Endothelial cell of umbilical vein (primary cell): ENCODE data around the gene ELOVL2. TPM values are rescaled to one million over a fixed set of nuclear protein-coding genes. Genes with fewer than 3 reads are reported as not detected.

Source experiments
- BruUV-seq: library from RNA; stranded (reverse); fragments of 400-500 nt; replicated peaks from 2 replicates; lab custom pipeline; 2021; lab: Mats Ljungman, UMichigan
- CTCF ChIA-PET: fragments of 300-600, 350-600 bp; sonication (Branson Sonifier 250); formaldehyde crosslinking; loops from one replicate; lab custom pipeline; 2021; ENCODE audit warnings: antibody characterized with exemption, inconsistent platforms; lab: Charles Lee
- POLR2A ChIA-PET: fragments of 300-600, 350-600 bp; sonication (Branson Sonifier 250); formaldehyde crosslinking; loops from one replicate; lab custom pipeline; 2021; ENCODE audit warnings: antibody characterized with exemption, inconsistent platforms; lab: Charles Lee
- DNase-seq: peaks from one replicate; pipeline ENCODE4 v3.0.0-alpha.2; 2011; ENCODE audit warnings: low read depth, low spot score
- FAIRE-seq: peaks from 2 replicates; lab custom pipeline; 2011; peaks lifted over from hg19 to GRCh38; lab: Jason Lieb, UNC
- H2AFZ ChIP-seq: 2 replicates; pipeline ENCODE4 v1.6.0; 2012; ENCODE audit warnings: low read depth, low read length, control low read depth, inconsistent platforms
- H3K27ac ChIP-seq: 2 replicates; pipeline ENCODE4 v1.5.1; 2011; ENCODE audit warnings: low read depth, mild to moderate bottlenecking, control low read depth, low read length, moderate library complexity; ENCODE audit not compliant: insufficient read depth
- H3K27me3 ChIP-seq, 2 experiments: 2 replicates each; pipeline versions ENCODE4 v1.6.0 to v1.6.1; 2011; ENCODE audit warnings: low read length in 2 of 2, mixed read lengths in 1 of 2; ENCODE audit not compliant: control insufficient read depth in 2 of 2, insufficient read depth in 2 of 2
- H3K36me3 ChIP-seq, 2 experiments: 2 replicates in 1 of 2; 3 replicates in 1 of 2; pipeline ENCODE4 v1.5.1; 2011; ENCODE audit warnings: low read length in 2 of 2, mild to moderate bottlenecking in 1 of 2, moderate library complexity in 1 of 2; ENCODE audit not compliant: control insufficient read depth in 2 of 2, insufficient read depth in 2 of 2; ENCODE audit errors: extremely low read depth in 1 of 2
- H3K4me1 ChIP-seq: 3 replicates; pipeline ENCODE4 v1.5.1; 2011; ENCODE audit warnings: mild to moderate bottlenecking, low read length; ENCODE audit not compliant: control insufficient read depth, insufficient read depth; ENCODE audit errors: extremely low read depth
- H3K4me2 ChIP-seq: 2 replicates; pipeline ENCODE4 v1.6.1; 2011; ENCODE audit warnings: low read length, control low read depth, mixed read lengths; ENCODE audit not compliant: insufficient read depth
- H3K4me3 ChIP-seq, 3 experiments: fragments of 200-600 bp in 1 of 3; sonication (generic), shearing (Covaris generic) in 1 of 3; replicated peaks in 1 of 3; 2 replicates each; pipeline ENCODE4 v1.5.1; 2011 to 2016; ENCODE audit warnings: control low read depth in 3 of 3, low read length in 3 of 3, mild to moderate bottlenecking in 2 of 3, inconsistent platforms in 1 of 3, low read depth in 1 of 3, moderate library complexity in 1 of 3; ENCODE audit not compliant: insufficient read depth in 1 of 3
- H3K79me2 ChIP-seq: 2 replicates; pipeline ENCODE4 v1.6.0; 2012; ENCODE audit warnings: low read length, inconsistent platforms; ENCODE audit not compliant: control insufficient read depth, insufficient read depth
- H3K9ac ChIP-seq: replicated peaks from 2 replicates; pipeline ENCODE3; 2011; ENCODE audit warnings: low read length, control low read depth; ENCODE audit not compliant: insufficient read depth; ENCODE audit errors: extremely low read depth
- H3K9me1 ChIP-seq: replicated peaks from 3 replicates; pipeline ENCODE4 v1.6.0; 2011; ENCODE audit warnings: mild to moderate bottlenecking, low read length; ENCODE audit not compliant: control insufficient read depth, insufficient read depth; ENCODE audit errors: extremely low read depth
- H3K9me3 ChIP-seq: replicated peaks from 2 replicates; pipeline ENCODE4 v1.5.1; 2012; ENCODE audit warnings: low read length, inconsistent platforms; ENCODE audit not compliant: control insufficient read depth, insufficient read depth
- H4K20me1 ChIP-seq: replicated peaks from 2 replicates; pipeline ENCODE3; 2011; ENCODE audit warnings: mild to moderate bottlenecking, low read length; ENCODE audit not compliant: control insufficient read depth, insufficient read depth; ENCODE audit errors: extremely low read depth
- CTCF ChIP-seq, 2 donors: IDR thresholded peaks; 1 replicate in 1 of 2; 2 replicates in 1 of 2; pipeline ENCODE4 v1.5.1; 2011; ENCODE audit warnings: low read length in 2 of 2, mild to moderate bottlenecking in 2 of 2, moderate library complexity in 2 of 2, control low read depth in 1 of 2, inconsistent platforms in 1 of 2, low read depth in 1 of 2; ENCODE audit not compliant: insufficient read depth in 1 of 2; ENCODE audit errors: extremely low read depth in 1 of 2
- EZH2 ChIP-seq: IDR thresholded peaks from 2 replicates; pipeline ENCODE4 v1.6.1; 2012; ENCODE audit warnings: borderline replicate concordance, low read depth, mild to moderate bottlenecking, moderate library complexity, low read length, inconsistent platforms; ENCODE audit not compliant: severe bottlenecking
- FOS ChIP-seq: IDR thresholded peaks from 2 replicates; pipeline ENCODE4 v1.6.1; 2011; ENCODE audit warnings: mild to moderate bottlenecking, low read length, moderate library complexity, borderline replicate concordance; ENCODE audit not compliant: insufficient read depth
- GATA2 ChIP-seq: IDR thresholded peaks from 2 replicates; pipeline ENCODE4 v1.7.0; 2011; ENCODE audit warnings: low read depth, mild to moderate bottlenecking, moderate library complexity, mixed read lengths, low read length; ENCODE audit not compliant: insufficient read length, insufficient read depth
- JUN ChIP-seq: IDR thresholded peaks from 2 replicates; pipeline ENCODE4 v1.6.1; 2011; ENCODE audit warnings: borderline replicate concordance, low read depth; ENCODE audit not compliant: insufficient read length, insufficient read depth
- MAX ChIP-seq: IDR thresholded peaks from 2 replicates; pipeline ENCODE4 v1.6.1; 2011; ENCODE audit not compliant: insufficient read depth, insufficient read length
- MYC ChIP-seq: IDR thresholded peaks from one replicate; pipeline ENCODE4 v1.6.1; 2011; ENCODE audit warnings: mild to moderate bottlenecking, low read depth, low read length
- POLR2A ChIP-seq: IDR thresholded peaks from 2 replicates; pipeline ENCODE4 v1.6.1; 2012; ENCODE audit warnings: low read depth, mild to moderate bottlenecking, control low read depth, low read length
- POLR2AphosphoS5 ChIP-seq: IDR thresholded peaks from 2 replicates; pipeline ENCODE4 v1.6.1; 2012; ENCODE audit warnings: low read depth, mild to moderate bottlenecking, control low read depth, low read length, moderate library complexity; ENCODE audit not compliant: insufficient read depth
- dilution Hi-C: fragments of 300-500 bp; cut with MboI; formaldehyde crosslinking; loops from one replicate; pipeline ENCODE4 v1.15.0; 2019; ENCODE audit warnings: low sequenced_read_pairs; ENCODE audit not compliant: extremely low pct_ligation_motif_present
- intact Hi-C: fragments of 100-400 bp; cut with micrococcal nuclease; formaldehyde crosslinking; loops from one replicate; pipeline ENCODE4 v1.10.0; 2022
- polyA plus RNA-seq, 4 experiments: library from polyadenylated mRNA; depleted of rRNA in 3 of 4; stranded (reverse) in 3 of 4; unstranded in 1 of 4; fragments of >200 nt; gene quantifications; 2 replicates each; pipeline versions ENCODE4 v1.2.1 to v1.2.3, GENCODE V29; 2011 to 2012; ENCODE audit warnings: missing spikeins in 1 of 4
- total RNA-seq: library from RNA; stranded (reverse); gene quantifications from 2 replicates; pipeline ENCODE4 v1.2.3, GENCODE V29; 2021

ELOVL2 gene
- total and polyA plus RNA-seq, 2 donors (not counting 3 experiments of a cell fraction or from before 2014, with no cell fraction given), result not detected

GRCh38 chr6:10981409-10981808 is 62.7 kb downstream of the ELOVL2 start:
- no peak for FAIRE-seq
- Histone ChIP-seq H3K4me2 (no peak overlapping the region), H2AFZ (no peak overlapping the region), H3K4me3 (no peak overlapping the region), H3K36me3 (no peaks in the 10 kb centered on the region), H3K9ac (no peak overlapping the region), H3K9me1 (no peaks in the 10 kb centered on the region), H3K27ac (no peak overlapping the region), H4K20me1 (no peaks in the 10 kb centered on the region), H3K9me3 (no peaks in the 10 kb centered on the region), H3K27me3 (peaks cover 0 to 2% of the 10 kb centered on the region in 2 experiments), H3K79me2 (no peaks in the 10 kb centered on the region), H3K4me1 (no peaks in the 10 kb centered on the region)
- ChIA-PET POLR2A (no interaction called here), CTCF (interaction anchor here (1.1 to 2.1 kb wide), 3 partner anchors 27 to 88 kb away, joined by 3 to 12 read pairs (median 5); no protein-coding TSS in a partner anchor)
- DNase-seq, result no peak
- TF ChIP-seq JUN (no peak), POLR2A (no peak), MAX (no peak), MYC (no peak), CTCF (IDR thresholded peaks at IDR 0.05; ENCODE audit: extremely low read depth in 1 of 2, insufficient read depth in 1 of 2, low read depth in 1 of 2, low read length in 2 of 2) (no peak), EZH2 (no peak), GATA2 (no peak), FOS (no peak), POLR2AphosphoS5 (no peak)
- no TSS peak for BruUV-seq
- intact Hi-C loops, result no loop called here
- dilution Hi-C loops, result no loop called here
